Mammary epithelial cell (primary cell): ENCODE data around the gene SLC35F1.

Experiments
- CTCF ChIP-seq, 2 donors: IDR thresholded peaks in 1 of 2; conservative IDR thresholded peaks in 1 of 2; 2 replicates each; pipeline ENCODE4 v1.5.1; 2011 to 2012; ENCODE audit warnings: inconsistent platforms in 2 of 2, low read length in 2 of 2, mild to moderate bottlenecking in 2 of 2, control low read depth in 1 of 2, low read depth in 1 of 2; ENCODE audit not compliant: insufficient read depth in 1 of 2; ENCODE audit errors: extremely low read depth in 1 of 2
- EZH2 ChIP-seq: IDR thresholded peaks from 2 replicates; pipeline ENCODE4 v1.6.1; 2012; ENCODE audit warnings: low read length, inconsistent platforms, borderline replicate concordance

GRCh38 chr6:118203545-118203944 is 296.5 kb downstream of the SLC35F1 start:
- TF ChIP-seq CTCF (conservative IDR thresholded peaks at IDR 0.05 in 1 of 2, IDR thresholded peaks at IDR 0.05 in 1 of 2; ENCODE audit: extremely low read depth in 1 of 2, insufficient read depth in 1 of 2, low read depth in 1 of 2, low read length in 2 of 2), result no peak
- no peak for TF ChIP-seq EZH2
